Right lobe of liver (tissue), 6 donors: ENCODE data around the gene PPP2R5C. TPM values are rescaled to one million over a fixed set of nuclear protein-coding genes. Genes with fewer than 3 reads are reported as not detected.

ENCODE experiments used
- ATAC-seq, 4 donors: fragments of 200-7000 bp; cut with Tn5 transposase; one replicate each; pipeline ENCODE4 v1.9.1; 2020; ENCODE audit warnings: mild to moderate bottlenecking in 4 of 4, moderate library complexity in 4 of 4
- DNase-seq, 3 donors: peaks; one replicate each; pipeline ENCODE4 v3.0.0-alpha.2; 2020
- H3K27ac ChIP-seq, 3 donors: fragments of 200-600 bp; one replicate each; pipeline ENCODE4 v1.8.0; 2022
- H3K27me3 ChIP-seq, 2 donors: fragments of 200-600 bp; one replicate each; pipeline ENCODE4 v1.8.0; 2022
- H3K36me3 ChIP-seq, 4 donors: fragments of 200-600 bp; sonication (generic) in 1 of 4; one replicate each; pipeline versions ENCODE4 v1.5.1 to v1.8.0; 2017 to 2022; ENCODE audit warnings: control low read depth in 1 of 4
- H3K4me1 ChIP-seq, 4 donors: fragments of 200-600 bp; sonication (generic) in 1 of 4; one replicate each; pipeline versions ENCODE4 v1.5.1 to v1.8.0; 2017 to 2022; ENCODE audit warnings: control low read depth in 1 of 4
- H3K4me3 ChIP-seq, 3 donors: fragments of 200-600 bp; one replicate each; pipeline ENCODE4 v1.8.0; 2022
- H3K9me3 ChIP-seq, 4 donors: fragments of 200-600 bp; sonication (generic) in 1 of 4; one replicate each; pipeline versions ENCODE4 v1.5.1 to v1.8.0; 2017 to 2022; ENCODE audit warnings: control low read depth in 1 of 4
- CTCF ChIP-seq, 4 donors: fragments of 200-600 bp in 3 of 4; fragments of 450-650 bp in 1 of 4; IDR thresholded peaks; one replicate each; pipeline versions ENCODE4 v1.5.1 to v1.8.0; 2016 to 2022; ENCODE audit warnings: antibody characterized with exemption in 4 of 4, mild to moderate bottlenecking in 2 of 4
- POLR2A ChIP-seq: fragments of 450-650 bp; IDR thresholded peaks from one replicate; pipeline ENCODE4 v1.6.1; 2017; ENCODE audit warnings: antibody characterized with exemption, mild to moderate bottlenecking
- WGBS: methylation state at CpG from one replicate; pipeline ENCODE4 v1.1.6; 2018; ENCODE audit warnings: low coverage, low lambda C conversion rate; ENCODE audit not compliant: insufficient coverage; ENCODE audit errors: missing lambda C conversion rate; 5-methylcytosine and 5-hydroxymethylcytosine counted together
- intact Hi-C, 2 donors: fragments of 100-400 bp; cut with DNase I; formaldehyde crosslinking; loops; one replicate each; pipeline versions ENCODE4 v1.11.2 to v1.14.1; 2022
- total RNA-seq, 6 experiments: library from RNA; depleted of rRNA in 2 of 6; stranded (reverse); fragments of >200 nt in 2 of 6; fragmentation: NEBNext Ultra II Directional in 3 of 6; extraction: Animal tissue kit (Norgen Biotek cat#: 25700) in 3 of 6; gene quantifications; one replicate each; pipeline versions ENCODE4 v1.1.0 to v1.2.4, GENCODE V29; 2016 to 2023
- donor health status: DM: no; HTN: yes; CAD: no.
- donor health status: DM: no; HTN: no; CAD: no.
- donor health status: DM: no; HTN: no; CAD: no.
- donor health status: DM: no; HTN: yes; CAD: no.
- donor health status: DM: no; HTN: yes; CAD: no.

Gene PPP2R5C
- total RNA-seq, 6 experiments from 2014 or later: 44.9 to 74.5 (median 55.3) TPM

- H3K36me3 ChIP-seq: peaks cover 0 to 15% (median 0%) of the 10 kb centered on the region in 4 donors
- H3K9me3 ChIP-seq: no peaks in the 10 kb centered on the region
- 89% methylated on average over 10 of the region's 10 CpGs for WGBS
- peaks cover 0 to 20% (median 0%) of the 10 kb centered on the region in 4 donors for H3K4me1 ChIP-seq
- DNase-seq (no peak), ATAC-seq (peak in 1 of 4 donors; percentile 2)
- H3K27me3 ChIP-seq: no peaks in the 10 kb centered on the region
- intact Hi-C loops: no loop called here
- H3K4me3 ChIP-seq: no peak overlapping the region
- TF ChIP-seq POLR2A (no peak), CTCF (IDR thresholded peaks at IDR 0.05) (no peak)
- peak overlapping the region in 2 of 3 donors; percentile 7 to 51 for H3K27ac ChIP-seq
Observed at GRCh38 chr14:101763941-101764709, 2.6 kb downstream of the PPP2R5C start.

GRCh38 chr14:101767618-101768362 lies 6.3 kb downstream of the PPP2R5C start:
- H3K27me3 ChIP-seq: no peaks in the 10 kb centered on the region
- ATAC-seq (no peak), DNase-seq (no peak)
- H3K9me3 ChIP-seq: no peaks in the 10 kb centered on the region
- peaks cover 0 to 15% (median 0%) of the 10 kb centered on the region in 4 donors for H3K36me3 ChIP-seq
- intact Hi-C loops: no loop called here
- no peak overlapping the region for H3K4me3 ChIP-seq
- WGBS: 77% methylated on average over 3 of the region's 7 CpGs
- TF ChIP-seq CTCF (IDR thresholded peaks at IDR 0.05) (no peak), POLR2A (no peak)
- H3K4me1 ChIP-seq: peaks cover 0 to 17% (median 0%) of the 10 kb centered on the region in 4 donors
- H3K27ac ChIP-seq: no peak overlapping the region

- 97% methylated on average over 3 of the region's 3 CpGs for WGBS
- no peak overlapping the region for H3K27ac ChIP-seq
- intact Hi-C loops: no loop called here
- H3K27me3 ChIP-seq: no peaks in the 10 kb centered on the region
- TF ChIP-seq POLR2A (no peak), CTCF (IDR thresholded peaks at IDR 0.05) (no peak)
- no peak overlapping the region for H3K4me3 ChIP-seq
- no peak for ATAC-seq
- DNase-seq: no peak
- no peaks in the 10 kb centered on the region for H3K4me1 ChIP-seq
- H3K9me3 ChIP-seq: no peaks in the 10 kb centered on the region
- H3K36me3 ChIP-seq: peaks cover 0 to 6% (median 0%) of the 10 kb centered on the region in 4 donors
Observed at GRCh38 chr14:101770183-101770582, 8.7 kb downstream of the PPP2R5C start.

- no peaks in the 10 kb centered on the region for H3K4me1 ChIP-seq
- H3K27ac ChIP-seq: no peak overlapping the region
- DNase-seq: no peak
- intact Hi-C loops: no loop called here
- no peak for TF ChIP-seq POLR2A
- no peaks in the 10 kb centered on the region for H3K36me3 ChIP-seq
- ATAC-seq: peak in 2 of 4 donors; percentile 6 to 19
- H3K27me3 ChIP-seq: no peaks in the 10 kb centered on the region
- WGBS: 66% methylated on average over 5 of the region's 8 CpGs
- no peak overlapping the region for H3K4me3 ChIP-seq
- no peaks in the 10 kb centered on the region for H3K9me3 ChIP-seq
Observed at GRCh38 chr14:101772770-101773169, 11.3 kb downstream of the PPP2R5C start.

- H3K36me3 ChIP-seq: no peaks in the 10 kb centered on the region
- no peak overlapping the region for H3K27ac ChIP-seq
- H3K27me3 ChIP-seq: no peaks in the 10 kb centered on the region
- ATAC-seq (no peak), DNase-seq (no peak)
- TF ChIP-seq POLR2A (no peak), CTCF (IDR thresholded peaks at IDR 0.05) (no peak)
- H3K9me3 ChIP-seq: no peaks in the 10 kb centered on the region
- H3K4me3 ChIP-seq: no peak overlapping the region
- H3K4me1 ChIP-seq: no peaks in the 10 kb centered on the region
- intact Hi-C loops: no loop called here
- WGBS: 93% methylated on average over 2 of the region's 2 CpGs
Observed at GRCh38 chr14:101773378-101773777, 11.9 kb downstream of the PPP2R5C start.
